Left lung (tissue), 10 donors: ENCODE measurements around the gene ZNF148. TPM values are rescaled to one million over a fixed set of nuclear protein-coding genes. Genes with fewer than 3 reads are reported as not detected.

Experiments
- ATAC-seq: fragments of 200-7000 bp; cut with Tn5 transposase; one replicate; pipeline ENCODE4 v1.9.1; 2020; ENCODE audit warnings: moderate library complexity
- DNase-seq, 4 donors: peaks; one replicate each; pipeline ENCODE4 v3.0.0-alpha.2; 2013 to 2020
- H3K27ac ChIP-seq, 2 donors: fragments of 200-600 bp; sonication (generic) in 1 of 2; one replicate each; pipeline versions ENCODE4 v1.5.0 to v1.8.0; 2020 to 2021
- H3K27me3 ChIP-seq, 2 donors: fragments of 200-600 bp; sonication (generic) in 1 of 2; one replicate each; pipeline versions ENCODE4 v1.5.0 to v1.8.0; 2020 to 2021
- H3K36me3 ChIP-seq, 2 donors: fragments of 200-600 bp; sonication (generic) in 1 of 2; one replicate each; pipeline versions ENCODE4 v1.5.0 to v1.8.0; 2020 to 2021
- H3K4me1 ChIP-seq, 2 donors: fragments of 200-600 bp; one replicate each; pipeline ENCODE4 v1.8.0; 2021
- H3K4me3 ChIP-seq, 2 donors: fragments of 200-600 bp; sonication (generic) in 1 of 2; one replicate each; pipeline versions ENCODE4 v1.5.0 to v1.8.0; 2020 to 2021; ENCODE audit warnings: mild to moderate bottlenecking in 1 of 2
- H3K9me3 ChIP-seq, 2 donors: fragments of 200-600 bp; sonication (generic) in 1 of 2; one replicate each; pipeline versions ENCODE4 v1.5.0 to v1.8.0; 2020 to 2021
- CTCF ChIP-seq, 2 donors: fragments of 200-600 bp; sonication (generic) in 1 of 2; IDR thresholded peaks; one replicate each; pipeline versions ENCODE4 v1.5.0 to v1.8.0; 2021; ENCODE audit warnings: antibody characterized with exemption in 2 of 2
- intact Hi-C, 2 donors: fragments of 100-400 bp; cut with DNase I; formaldehyde crosslinking; loops; one replicate each; pipeline versions ENCODE4 v1.11.2 to v1.14.2; 2022
- polyA plus RNA-seq, 6 donors: library from polyadenylated mRNA; unstranded; fragments of 120-200 nt; gene quantifications; one replicate each; pipeline ENCODE4 v1.2.1, GENCODE V29; 2013; ENCODE audit not compliant: insufficient read length in 6 of 6
- total RNA-seq, 2 donors: library from RNA; stranded (reverse); fragmentation: NEBNext Ultra II Directional; extraction: Animal tissue kit (Norgen Biotek cat#: 25700); gene quantifications; one replicate each; pipeline ENCODE4 v1.2.1, GENCODE V29; 2021
- donor health status: DM: no; HTN: yes; CAD: no.
- donor health status: DM: no; HTN: no; CAD: no.

Gene ZNF148
- total and polyA plus RNA-seq, 8 donors, result 35.2 to 44.9 (median 40.3) TPM

DNA sequence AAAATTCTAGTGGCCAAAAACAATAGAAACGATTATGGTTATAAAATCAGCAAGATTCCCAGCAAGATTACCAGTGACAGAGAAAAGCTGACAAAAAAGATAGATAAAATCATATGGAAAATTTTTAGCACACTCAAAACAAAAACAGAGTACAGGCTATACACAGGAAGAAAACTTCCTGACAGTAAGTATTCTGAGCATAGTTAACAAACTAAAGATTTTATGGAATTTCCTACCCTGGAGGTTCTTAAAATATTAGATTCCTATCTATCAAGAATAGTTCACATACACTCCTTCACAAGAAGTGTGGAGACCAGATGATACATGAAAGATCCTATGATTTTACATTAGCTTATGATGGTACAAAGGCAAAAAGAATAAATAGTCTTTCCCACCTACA lies 50.8 kb downstream of the ZNF148 start:
- H3K4me3 ChIP-seq, result no peak overlapping the region
- no peaks in the 10 kb centered on the region for H3K27me3 ChIP-seq
- no peak overlapping the region for H3K27ac ChIP-seq
- H3K9me3 ChIP-seq, result no peaks in the 10 kb centered on the region
- intact Hi-C loops, result no loop called here
- H3K4me1 ChIP-seq, result no peaks in the 10 kb centered on the region
- DNase-seq, result no peak
- no peak for TF ChIP-seq CTCF (IDR thresholded peaks at IDR 0.05)
- H3K36me3 ChIP-seq, result peaks cover 0 to 15% of the 10 kb centered on the region in 2 donors
- no peak for ATAC-seq

- Histone ChIP-seq H3K9me3 (no peaks in the 10 kb centered on the region), H3K36me3 (peaks cover 0 to 14% of the 10 kb centered on the region in 2 donors), H3K27ac (no peak overlapping the region), H3K4me1 (no peaks in the 10 kb centered on the region), H3K27me3 (no peaks in the 10 kb centered on the region), H3K4me3 (no peak overlapping the region)
- DNase-seq (no peak), ATAC-seq (no peak)
- no peak for TF ChIP-seq CTCF (IDR thresholded peaks at IDR 0.05)
- intact Hi-C loops, result no loop called here
Measured at GRCh38 chr3:125322917-125323316, 52.2 kb downstream of the ZNF148 start.

- H3K4me3 ChIP-seq, result no peak overlapping the region
- H3K27me3 ChIP-seq, result no peaks in the 10 kb centered on the region
- ATAC-seq, result no peak
- no peaks in the 10 kb centered on the region for H3K9me3 ChIP-seq
- H3K4me1 ChIP-seq, result no peaks in the 10 kb centered on the region
- TF ChIP-seq CTCF (IDR thresholded peaks at IDR 0.05), result no peak
- intact Hi-C loops, result no loop called here
- peak in 2 of 4 donors; percentile 20 to 32 for DNase-seq
- no peak overlapping the region for H3K27ac ChIP-seq
- H3K36me3 ChIP-seq, result peaks cover 0 to 14% of the 10 kb centered on the region in 2 donors
Measured at GRCh38 chr3:125322166-125322565, 53.0 kb downstream of the ZNF148 start.

- DNase-seq, result no peak
- no peak for TF ChIP-seq CTCF (IDR thresholded peaks at IDR 0.05)
Measured at GRCh38 chr3:125319765-125320164, 55.4 kb downstream of the ZNF148 start.

DNA sequence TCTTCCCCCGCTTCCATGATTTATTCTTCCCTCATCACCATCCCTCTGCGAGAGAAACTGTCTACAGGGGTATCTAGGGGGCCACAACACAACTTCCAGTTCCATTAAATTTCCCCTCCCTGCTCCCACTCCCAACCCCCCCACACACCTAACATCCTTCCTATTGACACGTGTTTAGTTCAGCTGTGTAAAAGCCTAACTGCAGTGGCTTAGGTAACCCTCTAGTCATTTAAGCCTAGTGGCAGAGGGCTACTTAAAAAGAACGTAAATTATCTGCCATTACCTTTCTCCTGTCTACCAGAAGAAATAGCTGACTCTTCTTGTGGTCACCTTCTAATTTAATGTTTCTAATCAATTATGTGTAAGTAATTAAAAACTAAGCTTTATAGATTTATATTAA lies 56.3 kb downstream of the ZNF148 start:
- intact Hi-C loops, result no loop called here
- Histone ChIP-seq H3K4me3 (no peak overlapping the region), H3K9me3 (no peaks in the 10 kb centered on the region), H3K4me1 (peaks cover 0 to 6% of the 10 kb centered on the region in 2 donors), H3K27ac (no peak overlapping the region), H3K36me3 (peaks cover 0 to 14% of the 10 kb centered on the region in 2 donors), H3K27me3 (no peaks in the 10 kb centered on the region)
- TF ChIP-seq CTCF (IDR thresholded peaks at IDR 0.05), result no peak
- DNase-seq, result no peak
- ATAC-seq, result no peak

More at GRCh38 chr3:125319765-125320164, 55.4 kb downstream of the ZNF148 start:
- H3K4me3 ChIP-seq, result no peak overlapping the region
- H3K27ac ChIP-seq, result no peak overlapping the region
- H3K4me1 ChIP-seq, result peaks cover 0 to 6% of the 10 kb centered on the region in 2 donors
- no peak for ATAC-seq
- intact Hi-C loops, result no loop called here
- no peaks in the 10 kb centered on the region for H3K9me3 ChIP-seq
- no peaks in the 10 kb centered on the region for H3K27me3 ChIP-seq
- peaks cover 0 to 9% of the 10 kb centered on the region in 2 donors for H3K36me3 ChIP-seq
